NCI-H82 (cell line): Measurements from ENCODE around the gene NT5DC1.

Experiments used
- DNase-seq: peaks from one replicate; lab custom pipeline; 2025; lab: John Stamatoyannopoulos, UW

The NT5DC1 gene

GRCh38 chr6:116246089-116246488 lies 145.4 kb downstream of the NT5DC1 start:
- no peak for DNase-seq

GRCh38 chr6:116247285-116247684 lies 146.6 kb downstream of the NT5DC1 start:
- DNase-seq: no peak

- DNase-seq: no peak
These were observed 147.9 kb downstream of the NT5DC1 start for GRCh38 chr6:116248577-116248976.

- DNase-seq: no peak
These were observed 151.1 kb downstream of the NT5DC1 start for GRCh38 chr6:116251568-116252384.

GRCh38 chr6:116253188-116253504 lies 152.5 kb downstream of the NT5DC1 start:
- DNase-seq: no peak

- DNase-seq: peak; percentile 98
These were observed 153.0 kb downstream of the NT5DC1 start, which contains the start of gene TSPYL4 for GRCh38 chr6:116253505-116254296. TSPYL4 (minus strand) TSS chr6:116254075; CDS start chr6:116254008, 67 bp downstream.

- DNase-seq: no peak
These were observed 153.8 kb downstream of the NT5DC1 start for GRCh38 chr6:116254297-116255056.

- DNase-seq: peak; percentile 29
These were observed 154.7 kb downstream of the NT5DC1 start for GRCh38 chr6:116255246-116255800.

- no peak for DNase-seq
These were observed 156.0 kb downstream of the NT5DC1 start for GRCh38 chr6:116256694-116257093.

GRCh38 chr6:116258520-116258919 lies 157.9 kb downstream of the NT5DC1 start:
- no peak for DNase-seq

GRCh38 chr6:116263353-116263752 lies 162.7 kb downstream of the NT5DC1 start:
- DNase-seq: no peak

GRCh38 chr6:116265041-116265829 lies 164.6 kb downstream of the NT5DC1 start:
- no peak for DNase-seq

- DNase-seq: no peak
These were observed 166.2 kb downstream of the NT5DC1 start for GRCh38 chr6:116266803-116267202.

GRCh38 chr6:116267836-116268588 lies 167.4 kb downstream of the NT5DC1 start:
- DNase-seq: no peak

- peak; percentile 83 for DNase-seq
These were observed 168.1 kb downstream of the NT5DC1 start for GRCh38 chr6:116268589-116269293.

GRCh38 chr6:116271149-116271708 lies 170.6 kb downstream of the NT5DC1 start:
- DNase-seq: no peak

- DNase-seq: no peak
These were observed 176.5 kb downstream of the NT5DC1 start for GRCh38 chr6:116277124-116277523.

GRCh38 chr6:116278481-116278829 lies 177.8 kb downstream of the NT5DC1 start:
- peak; percentile 44 for DNase-seq

- peak; percentile 54 for DNase-seq
These were observed 178.2 kb downstream of the NT5DC1 start for GRCh38 chr6:116278854-116279231.
